SK-N-SH treated with all-trans-retinoic acid at 6 μM for 48 hours (cell line): ENCODE data around the gene CLCN1.

ENCODE experiments used
- ATAC-seq: fragments of 200-7000 bp; cut with Tn5 transposase; 3 replicates; pipeline ENCODE4 v1.9.1; 2020; ENCODE audit warnings: mild to moderate bottlenecking, moderate library complexity
- ARNTL ChIP-seq: fragments of 450-650 bp; formaldehyde crosslinking; IDR thresholded peaks from 2 replicates; pipeline ENCODE4 v1.5.0; 2020; ENCODE audit warnings: low read depth, mild to moderate bottlenecking, moderate library complexity, borderline replicate concordance
- BACH2 ChIP-seq: fragments of 250-450 bp; sonication (Bioruptor Pico); IDR thresholded peaks from 2 replicates; pipeline ENCODE4 v1.9.0; 2021; ENCODE audit warnings: mild to moderate bottlenecking, borderline replicate concordance
- CREB5 ChIP-seq: fragments of 250-450 bp; sonication (Bioruptor Pico); IDR thresholded peaks from 2 replicates; pipeline ENCODE4 v1.5.1; 2020; ENCODE audit warnings: low read depth, mild to moderate bottlenecking, moderate library complexity
- CSRNP3 ChIP-seq: fragments of 250-450 bp; sonication (Bioruptor Pico); IDR thresholded peaks from 2 replicates; pipeline ENCODE4 v1.5.1; 2021; ENCODE audit warnings: mild to moderate bottlenecking, moderate library complexity
- ESRRG ChIP-seq: fragments of 250-450 bp; sonication (Bioruptor Pico); IDR thresholded peaks from 2 replicates; pipeline ENCODE4 v1.6.1; 2021; ENCODE audit warnings: mild to moderate bottlenecking
- GLIS3 ChIP-seq: fragments of 250-450 bp; sonication (Bioruptor Pico); IDR thresholded peaks from 2 replicates; pipeline ENCODE4 v1.5.0; 2020; ENCODE audit warnings: mild to moderate bottlenecking, moderate library complexity
- ISL1 ChIP-seq: fragments of 250-450 bp; sonication (Bioruptor Pico); IDR thresholded peaks from 2 replicates; pipeline ENCODE4 v2.1.2; 2022; ENCODE audit warnings: mild to moderate bottlenecking, moderate library complexity
- OSR1 ChIP-seq: fragments of 250-450 bp; sonication (Bioruptor Pico); IDR thresholded peaks from 2 replicates; pipeline ENCODE4 v1.8.0; 2022; ENCODE audit warnings: moderate library complexity, mild to moderate bottlenecking, inconsistent platforms
- PATZ1 ChIP-seq: fragments of 250-450 bp; sonication (Bioruptor Pico); IDR thresholded peaks from 2 replicates; pipeline ENCODE4 v1.8.0; 2020; ENCODE audit warnings: mild to moderate bottlenecking, moderate library complexity, borderline replicate concordance
- POU6F1 ChIP-seq: fragments of 250-450 bp; sonication (Bioruptor Pico); IDR thresholded peaks from 2 replicates; pipeline ENCODE4 v1.8.0; 2021; ENCODE audit warnings: low read depth, mild to moderate bottlenecking, moderate library complexity, borderline replicate concordance
- PPARA ChIP-seq: fragments of 250-450 bp; sonication (Bioruptor Pico); IDR thresholded peaks from 2 replicates; pipeline ENCODE4 v1.5.0; 2020; ENCODE audit warnings: mild to moderate bottlenecking, borderline replicate concordance
- RARB ChIP-seq: fragments of 250-450 bp; sonication (Bioruptor Pico); IDR thresholded peaks from 2 replicates; pipeline ENCODE4 v1.8.0; 2021; ENCODE audit warnings: mild to moderate bottlenecking, moderate library complexity
- SNAI2 ChIP-seq: fragments of 250-450 bp; sonication (Bioruptor Pico); IDR thresholded peaks from 2 replicates; pipeline ENCODE4 v1.5.0; 2020; ENCODE audit warnings: mild to moderate bottlenecking, moderate library complexity
- TCF4 ChIP-seq: fragments of 250-450 bp; sonication (Bioruptor Pico); IDR thresholded peaks from 2 replicates; pipeline ENCODE4 v1.8.0; 2021; ENCODE audit warnings: mild to moderate bottlenecking, moderate library complexity, borderline replicate concordance
- TOX ChIP-seq: fragments of 250-450 bp; sonication (Bioruptor Pico); IDR thresholded peaks from 2 replicates; pipeline ENCODE4 v1.8.0; 2021; ENCODE audit warnings: mild to moderate bottlenecking, moderate library complexity, borderline replicate concordance
- ZC3H10 ChIP-seq: fragments of 250-450 bp; sonication (Bioruptor Pico); IDR thresholded peaks from 2 replicates; pipeline ENCODE4 v1.5.1; 2021; ENCODE audit warnings: mild to moderate bottlenecking, moderate library complexity
- ZFP3 ChIP-seq: fragments of 250-450 bp; sonication (Bioruptor Pico); IDR thresholded peaks from 2 replicates; pipeline ENCODE4 v1.5.0; 2020; ENCODE audit warnings: mild to moderate bottlenecking, moderate library complexity
- ZFP30 ChIP-seq: fragments of 450-650 bp; formaldehyde crosslinking; IDR thresholded peaks from 2 replicates; pipeline ENCODE4 v1.5.0; 2022; ENCODE audit warnings: mild to moderate bottlenecking, moderate library complexity
- ZNF565 ChIP-seq: fragments of 450-650 bp; formaldehyde crosslinking; conservative IDR thresholded peaks from 2 replicates; pipeline ENCODE4 v1.5.0; 2020; ENCODE audit warnings: low read depth, mild to moderate bottlenecking, moderate library complexity
- ZNF70 ChIP-seq: fragments of 450-650 bp; formaldehyde crosslinking; IDR thresholded peaks from 2 replicates; pipeline ENCODE4 v1.5.0; 2020; ENCODE audit warnings: mild to moderate bottlenecking, moderate library complexity
- ZNF8 ChIP-seq: fragments of 450-650 bp; formaldehyde crosslinking; IDR thresholded peaks from 2 replicates; pipeline ENCODE4 v1.5.0; 2020; ENCODE audit warnings: mild to moderate bottlenecking, moderate library complexity

The CLCN1 gene

GRCh38 chr7:143369678-143370651 is 54.1 kb downstream of the CLCN1 start:
- TF ChIP-seq ARNTL (CRISPR knock-in tag): no peak
- no peak for TF ChIP-seq BACH2
- no peak for TF ChIP-seq TOX (CRISPR knock-in tag)
- TF ChIP-seq ZC3H10 (CRISPR knock-in tag): no peak
- TF ChIP-seq ZFP3 (CRISPR knock-in tag): no peak
- no peak for TF ChIP-seq ZNF8 (CRISPR knock-in tag)
- no peak for TF ChIP-seq GLIS3 (CRISPR knock-in tag)
- no peak for TF ChIP-seq POU6F1 (CRISPR knock-in tag)
- no peak for TF ChIP-seq ZNF565 (CRISPR knock-in tag)
- TF ChIP-seq ESRRG (CRISPR knock-in tag): no peak
- ATAC-seq: no peak

- peak; percentile 11 for ATAC-seq
- TF ChIP-seq ZFP30 (CRISPR knock-in tag) (no peak), RARB (no peak), BACH2 (no peak), ESRRG (CRISPR knock-in tag) (no peak), TOX (CRISPR knock-in tag) (no peak), PATZ1 (CRISPR knock-in tag) (no peak), ISL1 (no peak), POU6F1 (CRISPR knock-in tag) (no peak), ZFP3 (CRISPR knock-in tag) (no peak), ARNTL (CRISPR knock-in tag) (no peak), ZNF70 (CRISPR knock-in tag) (no peak), ZC3H10 (CRISPR knock-in tag) (no peak), CSRNP3 (CRISPR knock-in tag) (no peak), OSR1 (no peak), SNAI2 (CRISPR knock-in tag) (no peak), ZNF8 (CRISPR knock-in tag) (no peak), ZNF565 (CRISPR knock-in tag) (no peak), TCF4 (CRISPR knock-in tag) (no peak), CREB5 (CRISPR knock-in tag) (no peak)
These were observed 56.2 kb downstream of the CLCN1 start for GRCh38 chr7:143372070-143372469.

- no peak for ATAC-seq
- no peak for TF ChIP-seq ESRRG (CRISPR knock-in tag)
- no peak for TF ChIP-seq GLIS3 (CRISPR knock-in tag)
- no peak for TF ChIP-seq CSRNP3 (CRISPR knock-in tag)
- TF ChIP-seq ZNF565 (CRISPR knock-in tag): no peak
- TF ChIP-seq OSR1: no peak
- TF ChIP-seq PPARA: no peak
- TF ChIP-seq ZC3H10 (CRISPR knock-in tag): no peak
- no peak for TF ChIP-seq POU6F1 (CRISPR knock-in tag)
- TF ChIP-seq ZFP3 (CRISPR knock-in tag): no peak
- TF ChIP-seq ISL1: no peak
- no peak for TF ChIP-seq CREB5 (CRISPR knock-in tag)
- TF ChIP-seq TOX (CRISPR knock-in tag): no peak
- no peak for TF ChIP-seq BACH2
- TF ChIP-seq RARB: no peak
These were observed 57.4 kb downstream of the CLCN1 start for GRCh38 chr7:143373255-143373794.
